Esophagus squamous epithelium (tissue), 4 donors: Measurements from ENCODE around the gene WDR36.

ENCODE experiments used
- POLR2A ChIP-seq, 4 donors: fragments of 450-650 bp; IDR thresholded peaks; one replicate each; pipeline ENCODE4 v1.6.1; 2017; ENCODE audit warnings: antibody characterized with exemption in 4 of 4, mild to moderate bottlenecking in 4 of 4, moderate library complexity in 3 of 4
- TF ChIP-seq, protein P1 (sequence below), 6 experiments: fragments of 450-650 bp in 4 of 6; fragments of 200-600 bp in 2 of 6; sonication (generic) in 2 of 6; IDR thresholded peaks; one replicate each; pipeline ENCODE4 v1.5.1; 2016 to 2019; ENCODE audit warnings: antibody characterized with exemption in 6 of 6, mild to moderate bottlenecking in 4 of 6, moderate library complexity in 4 of 6

DNA sequence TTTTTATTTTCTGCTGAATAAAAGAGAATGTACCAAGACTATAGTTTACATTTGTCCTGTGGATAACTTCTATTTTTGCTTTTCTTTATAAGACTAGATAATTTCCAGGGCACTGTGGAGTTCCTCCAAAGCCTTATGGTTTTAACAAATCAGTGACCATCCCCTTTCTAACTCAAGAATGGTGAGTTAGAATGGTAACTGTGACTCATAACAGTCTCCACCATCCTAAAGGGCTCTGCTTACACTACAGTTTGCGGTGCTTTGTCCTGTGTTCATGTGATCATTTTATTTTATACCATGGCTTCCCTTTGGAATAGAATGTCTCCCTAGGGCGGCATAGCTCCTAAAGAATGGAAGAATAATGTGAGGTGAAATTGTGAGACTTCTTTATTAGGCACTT lies 30.2 kb downstream of the WDR36 start:
- TF ChIP-seq, protein P1, sequence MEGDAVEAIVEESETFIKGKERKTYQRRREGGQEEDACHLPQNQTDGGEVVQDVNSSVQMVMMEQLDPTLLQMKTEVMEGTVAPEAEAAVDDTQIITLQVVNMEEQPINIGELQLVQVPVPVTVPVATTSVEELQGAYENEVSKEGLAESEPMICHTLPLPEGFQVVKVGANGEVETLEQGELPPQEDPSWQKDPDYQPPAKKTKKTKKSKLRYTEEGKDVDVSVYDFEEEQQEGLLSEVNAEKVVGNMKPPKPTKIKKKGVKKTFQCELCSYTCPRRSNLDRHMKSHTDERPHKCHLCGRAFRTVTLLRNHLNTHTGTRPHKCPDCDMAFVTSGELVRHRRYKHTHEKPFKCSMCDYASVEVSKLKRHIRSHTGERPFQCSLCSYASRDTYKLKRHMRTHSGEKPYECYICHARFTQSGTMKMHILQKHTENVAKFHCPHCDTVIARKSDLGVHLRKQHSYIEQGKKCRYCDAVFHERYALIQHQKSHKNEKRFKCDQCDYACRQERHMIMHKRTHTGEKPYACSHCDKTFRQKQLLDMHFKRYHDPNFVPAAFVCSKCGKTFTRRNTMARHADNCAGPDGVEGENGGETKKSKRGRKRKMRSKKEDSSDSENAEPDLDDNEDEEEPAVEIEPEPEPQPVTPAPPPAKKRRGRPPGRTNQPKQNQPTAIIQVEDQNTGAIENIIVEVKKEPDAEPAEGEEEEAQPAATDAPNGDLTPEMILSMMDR (IDR thresholded peaks at IDR 0.05) = no peak
- TF ChIP-seq POLR2A (IDR thresholded peaks at IDR 0.05) = no peak
